GM12865 (cell line): ENCODE measurements around the gene SDK2.

Source experiments
- DNase-seq: peaks from one replicate; pipeline ENCODE4 v3.0.0; 2010; ENCODE audit warnings: low read depth
- H3K4me3 ChIP-seq: 2 replicates; pipeline ENCODE4 v1.5.1; 2011; ENCODE audit warnings: mild to moderate bottlenecking, low read depth, low read length, control low read depth
- TF ChIP-seq, protein P1 (sequence below): IDR thresholded peaks from 2 replicates; pipeline ENCODE4 v1.5.1; 2011; ENCODE audit warnings: low read length, control low read depth, low read depth, inconsistent platforms; ENCODE audit not compliant: insufficient read depth; ENCODE audit errors: missing control alignments

Gene SDK2

DNA sequence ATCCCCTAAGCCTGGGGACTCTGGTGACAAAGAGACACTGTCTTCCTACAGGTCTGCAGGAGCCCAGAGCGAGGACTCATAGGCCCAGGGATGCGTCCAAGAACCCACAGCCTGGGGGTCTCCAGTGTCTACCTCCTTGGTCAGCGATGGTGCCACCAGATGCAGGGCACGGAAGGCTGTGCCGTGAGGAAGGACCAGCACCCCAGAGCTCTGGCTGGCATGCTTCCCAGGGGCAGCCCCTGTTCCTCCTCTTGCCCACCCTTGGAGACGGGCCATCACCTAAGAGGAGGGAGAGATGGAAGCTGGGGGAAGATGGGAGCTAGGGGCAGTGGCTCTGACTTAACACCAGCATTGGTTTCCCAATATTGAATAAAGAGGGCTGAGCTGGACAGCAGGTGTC is 125.2 kb downstream of the SDK2 start:
- DNase-seq, result no peak
- TF ChIP-seq, protein P1, sequence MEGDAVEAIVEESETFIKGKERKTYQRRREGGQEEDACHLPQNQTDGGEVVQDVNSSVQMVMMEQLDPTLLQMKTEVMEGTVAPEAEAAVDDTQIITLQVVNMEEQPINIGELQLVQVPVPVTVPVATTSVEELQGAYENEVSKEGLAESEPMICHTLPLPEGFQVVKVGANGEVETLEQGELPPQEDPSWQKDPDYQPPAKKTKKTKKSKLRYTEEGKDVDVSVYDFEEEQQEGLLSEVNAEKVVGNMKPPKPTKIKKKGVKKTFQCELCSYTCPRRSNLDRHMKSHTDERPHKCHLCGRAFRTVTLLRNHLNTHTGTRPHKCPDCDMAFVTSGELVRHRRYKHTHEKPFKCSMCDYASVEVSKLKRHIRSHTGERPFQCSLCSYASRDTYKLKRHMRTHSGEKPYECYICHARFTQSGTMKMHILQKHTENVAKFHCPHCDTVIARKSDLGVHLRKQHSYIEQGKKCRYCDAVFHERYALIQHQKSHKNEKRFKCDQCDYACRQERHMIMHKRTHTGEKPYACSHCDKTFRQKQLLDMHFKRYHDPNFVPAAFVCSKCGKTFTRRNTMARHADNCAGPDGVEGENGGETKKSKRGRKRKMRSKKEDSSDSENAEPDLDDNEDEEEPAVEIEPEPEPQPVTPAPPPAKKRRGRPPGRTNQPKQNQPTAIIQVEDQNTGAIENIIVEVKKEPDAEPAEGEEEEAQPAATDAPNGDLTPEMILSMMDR, result no peak
- no peak overlapping the region for H3K4me3 ChIP-seq

DNA sequence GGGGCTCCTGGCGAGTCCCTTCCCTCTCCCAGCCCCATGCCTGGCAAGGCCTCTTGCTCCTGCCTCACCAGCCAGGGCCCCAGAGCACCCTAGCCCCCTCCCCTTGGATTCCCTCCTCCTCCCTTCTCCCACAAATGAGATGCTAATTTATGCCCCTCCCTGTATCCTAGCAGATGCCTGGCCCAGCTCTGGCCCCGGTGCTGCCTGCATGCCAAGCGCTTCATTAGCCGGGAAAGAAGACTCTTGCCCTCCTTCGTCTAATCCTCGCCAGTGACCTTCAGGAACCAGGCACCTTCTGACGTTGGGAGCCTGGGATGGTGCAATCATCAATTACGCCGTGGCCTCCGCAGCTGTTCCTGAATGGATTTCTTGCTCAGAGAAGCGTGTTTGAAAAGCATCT is 127.8 kb downstream of the SDK2 start:
- H3K4me3 ChIP-seq, result no peak overlapping the region
- TF ChIP-seq, protein P1, result no peak
- DNase-seq, result no peak

DNA sequence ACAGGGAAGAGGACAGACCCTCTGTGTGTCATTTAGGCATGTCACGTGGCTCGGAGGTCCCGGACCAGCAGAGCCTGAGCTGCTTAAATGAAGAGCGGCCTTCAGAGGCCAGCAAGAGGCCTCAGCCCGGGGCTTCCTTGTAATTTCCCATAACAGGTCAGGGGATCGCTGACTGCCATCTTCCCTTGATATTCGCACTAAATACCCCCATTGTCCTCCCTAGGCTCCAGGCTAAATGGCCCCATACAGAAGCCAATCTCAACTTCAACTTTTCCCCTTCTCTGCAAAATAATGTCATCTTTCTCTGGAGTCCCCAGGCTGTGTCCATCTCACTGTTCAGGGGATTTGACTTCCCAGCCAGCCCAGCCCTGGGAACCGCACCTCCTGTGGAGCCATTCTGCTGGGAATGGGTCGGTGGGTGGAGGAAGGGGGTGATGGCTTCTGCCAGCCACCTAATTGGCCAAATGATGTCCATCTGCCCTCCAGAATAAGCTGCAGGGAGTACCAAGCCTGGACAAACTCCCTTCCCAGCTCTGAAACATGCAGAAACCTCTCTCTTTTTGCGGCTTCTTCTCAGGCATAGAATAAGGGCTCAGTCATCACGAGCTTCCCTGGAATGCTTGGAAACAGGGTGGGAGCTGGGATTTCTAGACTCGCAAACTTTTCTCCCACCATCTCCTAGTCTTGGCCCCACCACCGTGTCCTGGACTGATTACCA is 129.9 kb downstream of the SDK2 start:
- H3K4me3 ChIP-seq, result no peak overlapping the region
- no peak for DNase-seq
- TF ChIP-seq, protein P1, result no peak

DNA sequence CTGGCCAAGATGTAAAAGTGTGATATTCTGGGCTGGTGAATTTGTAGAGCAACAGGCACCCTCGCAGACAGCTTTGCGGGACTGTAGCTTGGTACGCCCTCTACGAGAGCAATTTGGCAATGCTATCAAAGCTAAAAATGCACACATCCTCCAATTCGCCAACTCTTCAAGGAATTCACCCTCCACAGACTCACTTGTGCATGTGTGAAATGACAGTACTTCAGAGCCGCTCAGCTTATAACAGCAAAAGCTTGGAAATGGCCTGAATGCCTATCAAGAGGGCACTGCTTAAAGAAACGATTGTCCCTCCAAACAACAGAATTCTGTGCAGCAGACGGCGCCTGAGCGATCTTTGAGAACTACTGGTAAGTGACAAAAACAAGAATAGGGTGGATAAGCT is 130.8 kb downstream of the SDK2 start:
- H3K4me3 ChIP-seq, result no peak overlapping the region
- TF ChIP-seq, protein P1, result no peak
- no peak for DNase-seq

DNA sequence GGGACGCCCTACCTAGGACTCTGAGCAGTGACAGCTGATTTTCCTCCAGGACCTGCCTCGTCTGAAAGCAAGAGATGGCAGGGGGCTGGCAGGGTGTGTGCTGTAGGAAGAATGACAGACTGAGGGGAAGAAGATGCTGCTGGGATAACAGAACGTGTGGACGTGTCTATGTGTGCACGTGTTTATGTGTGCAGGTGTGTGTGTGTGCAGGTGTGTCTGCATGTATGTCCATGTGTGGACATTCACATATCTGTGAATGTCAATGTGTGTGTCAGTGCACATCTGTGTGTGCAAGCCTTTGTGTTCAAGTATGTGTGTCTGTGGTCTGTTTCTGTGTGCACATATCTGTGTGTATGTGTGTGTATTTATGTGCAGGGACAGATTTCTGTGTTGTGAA is 132.5 kb downstream of the SDK2 start:
- DNase-seq, result no peak
- no peak overlapping the region for H3K4me3 ChIP-seq
- TF ChIP-seq, protein P1, result no peak

DNA sequence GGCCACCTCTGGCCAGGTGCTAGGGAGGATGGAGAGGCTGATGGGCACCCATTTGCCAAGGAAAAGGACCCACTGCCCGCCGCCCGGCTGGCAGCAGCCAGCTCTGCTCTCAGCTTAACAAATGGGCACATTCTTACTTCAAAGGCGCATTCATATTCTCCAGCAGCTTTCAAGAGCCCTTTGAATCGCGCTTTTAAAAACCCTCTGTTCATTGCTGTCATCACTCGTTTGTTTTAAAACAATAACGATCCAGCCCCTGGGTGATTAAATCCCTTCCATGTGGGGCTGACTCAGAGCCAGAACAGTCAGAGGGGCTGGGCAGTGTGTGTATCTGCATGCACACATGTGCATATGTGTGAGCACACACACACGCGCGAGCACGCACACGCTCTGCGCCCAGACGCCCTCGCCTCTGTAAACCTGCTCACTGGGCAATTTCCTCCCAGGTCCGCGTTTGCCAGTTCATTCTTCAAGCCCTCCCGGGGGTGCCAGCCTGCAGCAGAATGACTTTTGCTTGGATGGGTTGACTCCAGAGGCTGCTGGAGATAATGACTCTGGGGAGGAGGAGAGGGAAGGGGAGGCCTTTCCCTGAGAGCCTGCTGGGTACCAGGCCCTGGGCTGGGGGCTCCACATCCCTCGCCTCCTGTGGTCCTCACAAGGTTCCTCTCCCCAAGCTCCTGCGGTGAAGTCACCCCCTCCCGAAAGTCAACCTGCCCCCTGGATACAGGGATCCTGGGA is 133.1 kb downstream of the SDK2 start:
- DNase-seq, result no peak
- TF ChIP-seq, protein P1, result no peak
- H3K4me3 ChIP-seq, result no peak overlapping the region

DNA sequence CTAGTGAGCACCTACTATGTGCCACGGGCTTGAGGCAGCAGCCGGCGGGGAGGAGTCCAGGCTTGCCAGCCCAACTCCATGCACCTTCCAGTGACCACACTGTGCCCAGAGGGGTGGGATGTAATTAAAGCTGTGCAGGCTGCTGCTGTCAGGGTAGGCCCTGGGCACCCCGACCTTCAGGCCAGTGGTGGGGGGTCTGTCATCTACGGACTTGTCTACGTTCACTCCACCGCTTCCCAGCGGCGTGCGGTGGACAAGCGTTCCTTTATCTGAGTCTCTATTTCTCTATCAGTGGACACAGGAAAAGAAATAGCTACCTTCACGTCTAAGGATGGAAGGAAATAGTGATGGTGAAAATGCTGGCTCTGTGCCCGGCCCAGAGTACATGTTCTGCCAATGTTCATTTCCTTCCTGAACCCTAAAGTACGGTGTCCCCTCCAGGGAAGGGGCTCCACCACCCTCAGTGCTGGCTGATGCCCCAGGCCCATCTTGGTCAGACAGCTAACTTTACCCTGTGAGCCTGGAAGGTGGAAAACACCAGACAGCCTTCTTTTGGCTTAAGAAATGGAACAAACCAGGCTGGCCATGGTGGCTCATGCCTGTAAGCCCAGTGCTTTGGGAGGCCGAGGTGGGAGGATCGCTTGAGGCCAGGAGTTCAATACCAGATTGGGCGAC is 135.2 kb downstream of the SDK2 start:
- no peak overlapping the region for H3K4me3 ChIP-seq
- DNase-seq, result no peak
- TF ChIP-seq, protein P1, result no peak
